ENCODE measurements around the gene RANGAP1. TPM values are rescaled to one million over a fixed set of nuclear protein-coding genes. Genes with fewer than 3 reads are reported as not detected.
A peak's percentile ranks its signal among the peaks of the same experiment; 100 is the strongest.

The RANGAP1 gene
- total and polyA plus RNA-seq, 10 donors, result 26.8 to 53.4 (median 43.7) TPM

GRCh38 chr22:41250127-41250526 lies 35.9 kb downstream of the RANGAP1 start:
- Histone ChIP-seq H3K4me1 (no peaks in the 10 kb centered on the region), H3K27ac (no peak overlapping the region), H3K27me3 (replicated peaks in 1 of 7) (no peaks in the 10 kb centered on the region), H3K36me3 (peaks cover 0 to 100% (median 96%) of the 10 kb centered on the region in 6 donors), H3K9me3 (no peaks in the 10 kb centered on the region), H3K4me3 (no peak overlapping the region)
- TF ChIP-seq POLR2A (IDR thresholded peaks at IDR 0.05) (no peak), POLR2AphosphoS5 (IDR thresholded peaks at IDR 0.05) (no peak), CTCF (IDR thresholded peaks at IDR 0.05 in 8 of 11, conservative IDR thresholded peaks at IDR 0.05 in 3 of 11) (no peak)
- intact Hi-C loops (cut with DNase I; ENCODE audit: low total_unique reads), result no loop called here
- WGBS, 5 donors, result 92 to 97% (median 96%) methylated on average over 12 of the region's 12 CpGs
- DNase-seq, result no peak

GRCh38 chr22:41249442-41249841 lies 36.5 kb downstream of the RANGAP1 start:
- H3K27me3 ChIP-seq (replicated peaks in 1 of 7), result no peaks in the 10 kb centered on the region
- no peaks in the 10 kb centered on the region for H3K9me3 ChIP-seq
- H3K4me3 ChIP-seq, result no peak overlapping the region
- intact Hi-C loops (cut with DNase I; ENCODE audit: low total_unique reads), result no loop called here
- DNase-seq, result no peak
- H3K36me3 ChIP-seq, result peaks cover 0 to 99% (median 89%) of the 10 kb centered on the region in 6 donors
- H3K27ac ChIP-seq, result no peak overlapping the region
- no peak for TF ChIP-seq POLR2A (IDR thresholded peaks at IDR 0.05)
- TF ChIP-seq POLR2AphosphoS5 (IDR thresholded peaks at IDR 0.05), result peak in 1 of 3 donors; percentile 23
- no peaks in the 10 kb centered on the region for H3K4me1 ChIP-seq
- WGBS, 5 donors, result 89 to 96% (median 92%) methylated on average over 10 to 14 of the region's 14 CpGs

- 95 to 100% (median 97%) methylated on average over 9 to 10 of the region's 10 CpGs for whole genome bisulfite sequencing, 5 donors
- intact Hi-C loops (cut with DNase I; ENCODE audit: low total_unique reads), result no loop called here
Measured at GRCh38 chr22:41248758-41249157, 37.2 kb downstream of the RANGAP1 start.

GRCh38 chr22:41248314-41248713 lies 37.7 kb downstream of the RANGAP1 start:
- no peak overlapping the region for H3K4me3 ChIP-seq
- peaks cover 0 to 92% (median 79%) of the 10 kb centered on the region in 6 donors for H3K36me3 ChIP-seq
- no peaks in the 10 kb centered on the region for H3K4me1 ChIP-seq
- no peaks in the 10 kb centered on the region for H3K27me3 ChIP-seq (replicated peaks in 1 of 7)
- H3K27ac ChIP-seq, result no peak overlapping the region
- TF ChIP-seq POLR2A (IDR thresholded peaks at IDR 0.05) (no peak), CTCF (IDR thresholded peaks at IDR 0.05 in 8 of 11, conservative IDR thresholded peaks at IDR 0.05 in 3 of 11) (no peak), POLR2AphosphoS5 (IDR thresholded peaks at IDR 0.05) (no peak)
- no peaks in the 10 kb centered on the region for H3K9me3 ChIP-seq
- DNase-seq, result no peak
- intact Hi-C loops (cut with DNase I; ENCODE audit: low total_unique reads), result no loop called here
- 89 to 95% (median 94%) methylated on average over 12 to 15 of the region's 15 CpGs for WGBS, 5 donors

More at GRCh38 chr22:41248758-41249157, 37.2 kb downstream of the RANGAP1 start:
- Histone ChIP-seq H3K27ac (no peak overlapping the region), H3K36me3 (peaks cover 0 to 95% (median 83%) of the 10 kb centered on the region in 6 donors), H3K9me3 (no peaks in the 10 kb centered on the region), H3K4me1 (no peaks in the 10 kb centered on the region), H3K4me3 (no peak overlapping the region), H3K27me3 (replicated peaks in 1 of 7) (no peaks in the 10 kb centered on the region)
- TF ChIP-seq POLR2A (IDR thresholded peaks at IDR 0.05) (no peak), POLR2AphosphoS5 (IDR thresholded peaks at IDR 0.05) (no peak), CTCF (IDR thresholded peaks at IDR 0.05 in 8 of 11, conservative IDR thresholded peaks at IDR 0.05 in 3 of 11) (no peak)
- no peak for DNase-seq

- H3K4me3 ChIP-seq, result no peak overlapping the region
- H3K4me1 ChIP-seq, result no peaks in the 10 kb centered on the region
- no peak overlapping the region for H3K27ac ChIP-seq
- no peak for DNase-seq
- no peaks in the 10 kb centered on the region for H3K27me3 ChIP-seq (replicated peaks in 1 of 7)
- intact Hi-C loops (cut with DNase I; ENCODE audit: low total_unique reads), result no loop called here
- TF ChIP-seq POLR2A (IDR thresholded peaks at IDR 0.05), result no peak
- TF ChIP-seq POLR2AphosphoS5 (IDR thresholded peaks at IDR 0.05), result no peak
- no peak for TF ChIP-seq CTCF (IDR thresholded peaks at IDR 0.05 in 8 of 11, conservative IDR thresholded peaks at IDR 0.05 in 3 of 11)
- no peaks in the 10 kb centered on the region for H3K9me3 ChIP-seq
- H3K36me3 ChIP-seq, result peaks cover 0 to 92% (median 73%) of the 10 kb centered on the region in 6 donors
- 86 to 96% (median 94%) methylated on average over 7 of the region's 7 CpGs for WGBS, 5 donors
Measured at GRCh38 chr22:41247703-41248102, 38.3 kb downstream of the RANGAP1 start.

Data from spleen (tissue), 11 donors.